HEK293 (cell line): ENCODE results near the gene COPS9.

ENCODE experiments used
- CTCF ChIA-PET: fragments of 350-600 bp; formaldehyde crosslinking; extraction: SDS; loops from one replicate; lab custom pipeline; 2021; ENCODE audit warnings: antibody characterized with exemption; lab: Yijun Ruan, JAX
- POLR2A ChIA-PET: fragments of 300-600 bp; formaldehyde crosslinking; extraction: SDS; loops from one replicate; lab custom pipeline; 2020; ENCODE audit warnings: antibody characterized with exemption, inconsistent platforms; lab: Yijun Ruan, JAX
- H3K27ac ChIP-seq: fragments of 200-500 bp; sonication (Bioruptor generic); 2 replicates; pipeline ENCODE4 v1.5.1; 2014; ENCODE audit warnings: low read depth, low read length, control low read depth, inconsistent platforms; ENCODE audit errors: extremely low read depth
- H3K36me3 ChIP-seq, 2 experiments: fragments of 200-500 bp in 1 of 2; sonication (Bioruptor generic) in 1 of 2; 1 replicate in 1 of 2; 2 replicates in 1 of 2; pipeline ENCODE4 v1.5.1; 2014 to 2017; ENCODE audit warnings: inconsistent platforms in 2 of 2, low read length in 2 of 2; ENCODE audit not compliant: control insufficient read depth in 2 of 2, insufficient read depth in 1 of 2
- H3K4me1 ChIP-seq: fragments of 200-500 bp; sonication (Bioruptor generic); 2 replicates; pipeline ENCODE4 v1.5.1; 2014; ENCODE audit warnings: mild to moderate bottlenecking, low read length, inconsistent platforms; ENCODE audit not compliant: control insufficient read depth, insufficient read depth
- H3K4me3 ChIP-seq: 2 replicates; pipeline ENCODE4 v1.5.1; 2011; ENCODE audit warnings: low read depth, mild to moderate bottlenecking, control low read depth, low read length, moderate library complexity
- H3K9me3 ChIP-seq: fragments of 200-500 bp; sonication (Bioruptor generic); 2 replicates; pipeline ENCODE4 v1.5.1; 2014; ENCODE audit warnings: low read depth, low read length, inconsistent platforms; ENCODE audit not compliant: control insufficient read depth, insufficient read depth
- EGR2 ChIP-seq: fragments of 450-650 bp; formaldehyde crosslinking; IDR thresholded peaks from 2 replicates; pipeline ENCODE4 v1.5.1; 2016; ENCODE audit warnings: low read depth, missing biosample characterization, missing genetic modification characterization
- RBAK ChIP-seq: fragments of 450-650 bp; formaldehyde crosslinking; IDR thresholded peaks from 2 replicates; pipeline ENCODE4 v1.5.1; 2016; ENCODE audit warnings: missing biosample characterization, missing genetic modification characterization
- TCF7L2 ChIP-seq: IDR thresholded peaks from 2 replicates; pipeline ENCODE4 v1.6.1; 2011; ENCODE audit warnings: low read depth, mild to moderate bottlenecking, inconsistent platforms, low read length, moderate library complexity, borderline replicate concordance
- ZNF133 ChIP-seq: fragments of 450-650 bp; formaldehyde crosslinking; IDR thresholded peaks from 2 replicates; pipeline ENCODE4 v1.5.1; 2016; ENCODE audit warnings: missing biosample characterization, missing genetic modification characterization
- ZNF138 ChIP-seq: fragments of 450-650 bp; formaldehyde crosslinking; IDR thresholded peaks from 2 replicates; pipeline ENCODE4 v1.5.1; 2016; ENCODE audit warnings: missing biosample characterization, missing genetic modification characterization, borderline replicate concordance
- ZNF175 ChIP-seq: fragments of 450-650 bp; formaldehyde crosslinking; IDR thresholded peaks from 2 replicates; pipeline ENCODE4 v1.5.1; 2016; ENCODE audit warnings: missing biosample characterization, missing genetic modification characterization
- ZNF202 ChIP-seq: fragments of 450-650 bp; formaldehyde crosslinking; IDR thresholded peaks from 2 replicates; pipeline ENCODE4 v1.5.1; 2016; ENCODE audit warnings: missing biosample characterization, missing genetic modification characterization, borderline replicate concordance
- ZNF23 ChIP-seq: fragments of 450-650 bp; formaldehyde crosslinking; IDR thresholded peaks from 2 replicates; pipeline ENCODE4 v1.5.1; 2016; ENCODE audit warnings: missing biosample characterization, missing genetic modification characterization, borderline replicate concordance
- ZNF248 ChIP-seq: fragments of 450-650 bp; formaldehyde crosslinking; IDR thresholded peaks from 2 replicates; pipeline ENCODE4 v1.5.1; 2017; ENCODE audit warnings: missing biosample characterization, missing genetic modification characterization
- ZNF335 ChIP-seq: fragments of 450-650 bp; formaldehyde crosslinking; conservative IDR thresholded peaks from 2 replicates; pipeline ENCODE4 v1.5.1; 2016; ENCODE audit warnings: missing biosample characterization, missing genetic modification characterization
- ZNF394 ChIP-seq: fragments of 450-650 bp; formaldehyde crosslinking; IDR thresholded peaks from 2 replicates; pipeline ENCODE4 v1.5.1; 2016; ENCODE audit warnings: missing biosample characterization, missing genetic modification characterization, mild to moderate bottlenecking, moderate library complexity, borderline replicate concordance
- ZNF433 ChIP-seq: fragments of 450-650 bp; formaldehyde crosslinking; IDR thresholded peaks from 2 replicates; pipeline ENCODE4 v1.5.1; 2016; ENCODE audit warnings: missing biosample characterization, missing genetic modification characterization, low read depth
- ZNF501 ChIP-seq: fragments of 450-650 bp; formaldehyde crosslinking; IDR thresholded peaks from 2 replicates; pipeline ENCODE4 v1.5.1; 2016; ENCODE audit warnings: missing biosample characterization, missing genetic modification characterization
- ZNF530 ChIP-seq: fragments of 450-650 bp; formaldehyde crosslinking; IDR thresholded peaks from 2 replicates; pipeline ENCODE4 v1.5.1; 2016; ENCODE audit warnings: low read depth, missing biosample characterization, missing genetic modification characterization
- ZNF677 ChIP-seq: fragments of 450-650 bp; IDR thresholded peaks from 2 replicates; pipeline ENCODE4 v1.5.0; 2018; ENCODE audit warnings: missing biosample characterization, mild to moderate bottlenecking, missing genetic modification characterization, moderate library complexity
- ZNF777 ChIP-seq: fragments of 450-650 bp; formaldehyde crosslinking; IDR thresholded peaks from 2 replicates; pipeline ENCODE4 v1.5.1; 2017; ENCODE audit warnings: missing biosample characterization, missing genetic modification characterization, borderline replicate concordance
- ZNF785 ChIP-seq: fragments of 450-650 bp; formaldehyde crosslinking; IDR thresholded peaks from 2 replicates; pipeline ENCODE4 v1.5.1; 2016; ENCODE audit warnings: missing biosample characterization, missing genetic modification characterization
- ZSCAN4 ChIP-seq: fragments of 450-650 bp; formaldehyde crosslinking; IDR thresholded peaks from 2 replicates; pipeline ENCODE4 v1.5.1; 2017; ENCODE audit warnings: missing biosample characterization, missing genetic modification characterization
- ZXDB ChIP-seq: fragments of 450-650 bp; formaldehyde crosslinking; IDR thresholded peaks from 2 replicates; pipeline ENCODE4 v1.5.1; 2016; ENCODE audit warnings: missing biosample characterization, missing genetic modification characterization
- TF ChIP-seq, protein P1 (sequence below): fragments of 450-650 bp; formaldehyde crosslinking; IDR thresholded peaks from 2 replicates; pipeline ENCODE4 v1.5.1; 2016; ENCODE audit warnings: missing biosample characterization, missing genetic modification characterization
- TF ChIP-seq, protein P2 (sequence below): fragments of 450-650 bp; formaldehyde crosslinking; IDR thresholded peaks from 2 replicates; pipeline ENCODE4 v1.5.1; 2017; ENCODE audit warnings: missing biosample characterization, missing genetic modification characterization

Gene COPS9

GRCh38 chr2:240149943-240150784 lies 14.1 kb upstream of the COPS9 start (continued):
- TF ChIP-seq ZNF394, result no peak

- Histone ChIP-seq H3K4me3 (no peak overlapping the region), H3K27ac (no peak overlapping the region), H3K36me3 (no peaks in the 10 kb centered on the region), H3K9me3 (no peaks in the 10 kb centered on the region), H3K4me1 (no peaks in the 10 kb centered on the region)
- CTCF ChIA-PET, result no interaction called here
- TF ChIP-seq ZNF785 (no peak), ZNF433 (tag by site-specific recombination) (no peak), TCF7L2 (no peak), ZNF777 (tag by site-specific recombination) (no peak), RBAK (no peak), ZNF133 (tag by site-specific recombination) (no peak)
- TF ChIP-seq, protein P1, sequence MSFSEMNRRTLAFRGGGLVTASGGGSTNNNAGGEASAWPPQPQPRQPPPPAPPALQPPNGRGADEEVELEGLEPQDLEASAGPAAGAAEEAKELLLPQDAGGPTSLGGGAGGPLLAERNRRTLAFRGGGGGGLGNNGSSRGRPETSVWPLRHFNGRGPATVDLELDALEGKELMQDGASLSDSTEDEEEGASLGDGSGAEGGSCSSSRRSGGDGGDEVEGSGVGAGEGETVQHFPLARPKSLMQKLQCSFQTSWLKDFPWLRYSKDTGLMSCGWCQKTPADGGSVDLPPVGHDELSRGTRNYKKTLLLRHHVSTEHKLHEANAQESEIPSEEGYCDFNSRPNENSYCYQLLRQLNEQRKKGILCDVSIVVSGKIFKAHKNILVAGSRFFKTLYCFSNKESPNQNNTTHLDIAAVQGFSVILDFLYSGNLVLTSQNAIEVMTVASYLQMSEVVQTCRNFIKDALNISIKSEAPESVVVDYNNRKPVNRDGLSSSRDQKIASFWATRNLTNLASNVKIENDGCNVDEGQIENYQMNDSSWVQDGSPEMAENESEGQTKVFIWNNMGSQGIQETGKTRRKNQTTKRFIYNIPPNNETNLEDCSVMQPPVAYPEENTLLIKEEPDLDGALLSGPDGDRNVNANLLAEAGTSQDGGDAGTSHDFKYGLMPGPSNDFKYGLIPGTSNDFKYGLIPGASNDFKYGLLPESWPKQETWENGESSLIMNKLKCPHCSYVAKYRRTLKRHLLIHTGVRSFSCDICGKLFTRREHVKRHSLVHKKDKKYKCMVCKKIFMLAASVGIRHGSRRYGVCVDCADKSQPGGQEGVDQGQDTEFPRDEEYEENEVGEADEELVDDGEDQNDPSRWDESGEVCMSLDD, result no peak
- POLR2A ChIA-PET, result no interaction called here
Measured at GRCh38 chr2:240147911-240148587, 11.9 kb upstream of the COPS9 start.

GRCh38 chr2:240147382-240147781 lies 11.3 kb upstream of the COPS9 start:
- POLR2A ChIA-PET, result no interaction called here
- H3K36me3 ChIP-seq, result no peaks in the 10 kb centered on the region
- no peaks in the 10 kb centered on the region for H3K4me1 ChIP-seq
- H3K9me3 ChIP-seq, result no peaks in the 10 kb centered on the region
- no peak overlapping the region for H3K27ac ChIP-seq
- CTCF ChIA-PET, result no interaction called here
- TF ChIP-seq ZNF530 (tag by site-specific recombination), result no peak
- TF ChIP-seq ZSCAN4, result peak; percentile 40; the same call in 1 of the 2 replicates
- TF ChIP-seq, all 188 proteins: peak for 1
- H3K4me3 ChIP-seq, result no peak overlapping the region

DNA sequence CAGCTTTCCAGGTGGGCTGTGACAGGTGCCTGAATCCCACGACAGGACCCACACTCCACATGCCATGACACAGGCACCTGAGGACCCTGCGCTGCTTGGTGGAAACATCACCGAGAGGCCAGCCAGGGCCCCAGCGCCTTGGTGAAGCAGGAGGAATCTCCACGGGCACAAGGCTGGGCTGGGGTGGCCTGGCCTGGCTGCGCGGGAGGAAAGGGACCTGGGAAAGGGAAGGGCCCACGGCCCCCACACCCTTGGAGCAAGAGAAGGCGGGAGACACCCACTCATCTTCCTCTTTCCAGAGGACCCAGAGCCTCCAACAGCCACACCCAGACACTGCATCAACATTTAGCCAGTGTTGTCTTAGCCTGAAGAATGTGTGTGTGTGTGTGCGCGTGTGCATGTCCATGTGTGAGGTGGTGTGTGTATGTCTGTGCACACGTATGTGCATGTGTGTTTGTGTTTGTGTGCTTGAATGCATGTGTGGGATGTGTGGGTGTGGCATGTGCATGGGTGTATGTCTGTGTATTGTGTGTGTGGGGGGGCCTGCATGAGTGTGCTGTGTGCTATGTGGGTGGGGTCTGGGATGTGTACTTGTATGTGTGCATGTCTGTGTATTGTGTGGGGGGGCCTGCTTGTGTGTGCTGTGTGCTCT lies 10.6 kb upstream of the COPS9 start:
- CTCF ChIA-PET, result interaction anchor here (0.9 to 5.3 kb wide), 3 partner anchors 84 to 155 kb away, joined by 3 to 123 read pairs (median 3); no protein-coding TSS in a partner anchor
- peak; percentile 92 for TF ChIP-seq EGR2 (tag by site-specific recombination)
- TF ChIP-seq, protein P2, sequence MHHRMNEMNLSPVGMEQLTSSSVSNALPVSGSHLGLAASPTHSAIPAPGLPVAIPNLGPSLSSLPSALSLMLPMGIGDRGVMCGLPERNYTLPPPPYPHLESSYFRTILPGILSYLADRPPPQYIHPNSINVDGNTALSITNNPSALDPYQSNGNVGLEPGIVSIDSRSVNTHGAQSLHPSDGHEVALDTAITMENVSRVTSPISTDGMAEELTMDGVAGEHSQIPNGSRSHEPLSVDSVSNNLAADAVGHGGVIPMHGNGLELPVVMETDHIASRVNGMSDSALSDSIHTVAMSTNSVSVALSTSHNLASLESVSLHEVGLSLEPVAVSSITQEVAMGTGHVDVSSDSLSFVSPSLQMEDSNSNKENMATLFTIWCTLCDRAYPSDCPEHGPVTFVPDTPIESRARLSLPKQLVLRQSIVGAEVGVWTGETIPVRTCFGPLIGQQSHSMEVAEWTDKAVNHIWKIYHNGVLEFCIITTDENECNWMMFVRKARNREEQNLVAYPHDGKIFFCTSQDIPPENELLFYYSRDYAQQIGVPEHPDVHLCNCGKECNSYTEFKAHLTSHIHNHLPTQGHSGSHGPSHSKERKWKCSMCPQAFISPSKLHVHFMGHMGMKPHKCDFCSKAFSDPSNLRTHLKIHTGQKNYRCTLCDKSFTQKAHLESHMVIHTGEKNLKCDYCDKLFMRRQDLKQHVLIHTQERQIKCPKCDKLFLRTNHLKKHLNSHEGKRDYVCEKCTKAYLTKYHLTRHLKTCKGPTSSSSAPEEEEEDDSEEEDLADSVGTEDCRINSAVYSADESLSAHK (tag by site-specific recombination), result no peak
- TF ChIP-seq ZNF501, result no peak
- no peak for TF ChIP-seq ZNF138 (tag by site-specific recombination)
- TF ChIP-seq ZXDB, result no peak
- TF ChIP-seq ZNF677 (tag by site-specific recombination), result no peak
- TF ChIP-seq ZNF23 (tag by site-specific recombination), result no peak
- no peak for TF ChIP-seq ZNF175 (tag by site-specific recombination)
- TF ChIP-seq ZNF202 (tag by site-specific recombination), result no peak
- TF ChIP-seq ZNF335, result peak; percentile 39; the same call in 1 of the 2 replicates
- TF ChIP-seq ZNF248, result no peak

More for the DNA sequence above, 10.6 kb upstream of the COPS9 start:
- Histone ChIP-seq H3K4me1 (no peaks in the 10 kb centered on the region), H3K9me3 (no peaks in the 10 kb centered on the region), H3K36me3 (no peaks in the 10 kb centered on the region), H3K27ac (no peak overlapping the region), H3K4me3 (no peak overlapping the region)
- POLR2A ChIA-PET, result no interaction called here
